Endothelial cell of umbilical vein (primary cell): Measurements from ENCODE around the gene C12orf57. TPM values are rescaled to one million over a fixed set of nuclear protein-coding genes. Genes with fewer than 3 reads are reported as not detected.

Experiments used
- BruUV-seq: library from RNA; stranded (reverse); fragments of 400-500 nt; replicated peaks from 2 replicates; lab custom pipeline; 2021; lab: Mats Ljungman, UMichigan
- CTCF ChIA-PET: fragments of 300-600, 350-600 bp; sonication (Branson Sonifier 250); formaldehyde crosslinking; loops from one replicate; lab custom pipeline; 2021; ENCODE audit warnings: antibody characterized with exemption, inconsistent platforms; lab: Charles Lee
- POLR2A ChIA-PET: fragments of 300-600, 350-600 bp; sonication (Branson Sonifier 250); formaldehyde crosslinking; loops from one replicate; lab custom pipeline; 2021; ENCODE audit warnings: antibody characterized with exemption, inconsistent platforms; lab: Charles Lee
- DNase-seq: peaks from one replicate; pipeline ENCODE4 v3.0.0-alpha.2; 2011; ENCODE audit warnings: low read depth, low spot score
- FAIRE-seq: peaks from 2 replicates; lab custom pipeline; 2011; peaks lifted over from hg19 to GRCh38; lab: Jason Lieb, UNC
- H2AFZ ChIP-seq: 2 replicates; pipeline ENCODE4 v1.6.0; 2012; ENCODE audit warnings: low read depth, low read length, control low read depth, inconsistent platforms
- H3K27ac ChIP-seq: 2 replicates; pipeline ENCODE4 v1.5.1; 2011; ENCODE audit warnings: low read depth, mild to moderate bottlenecking, control low read depth, low read length, moderate library complexity; ENCODE audit not compliant: insufficient read depth
- H3K27me3 ChIP-seq, 2 experiments: 2 replicates each; pipeline versions ENCODE4 v1.6.0 to v1.6.1; 2011; ENCODE audit warnings: low read length in 2 of 2, mixed read lengths in 1 of 2; ENCODE audit not compliant: control insufficient read depth in 2 of 2, insufficient read depth in 2 of 2
- H3K36me3 ChIP-seq, 2 experiments: 2 replicates in 1 of 2; 3 replicates in 1 of 2; pipeline ENCODE4 v1.5.1; 2011; ENCODE audit warnings: low read length in 2 of 2, mild to moderate bottlenecking in 1 of 2, moderate library complexity in 1 of 2; ENCODE audit not compliant: control insufficient read depth in 2 of 2, insufficient read depth in 2 of 2; ENCODE audit errors: extremely low read depth in 1 of 2
- H3K4me1 ChIP-seq: 3 replicates; pipeline ENCODE4 v1.5.1; 2011; ENCODE audit warnings: mild to moderate bottlenecking, low read length; ENCODE audit not compliant: control insufficient read depth, insufficient read depth; ENCODE audit errors: extremely low read depth
- H3K4me2 ChIP-seq: 2 replicates; pipeline ENCODE4 v1.6.1; 2011; ENCODE audit warnings: low read length, control low read depth, mixed read lengths; ENCODE audit not compliant: insufficient read depth
- H3K4me3 ChIP-seq, 3 experiments: fragments of 200-600 bp in 1 of 3; sonication (generic), shearing (Covaris generic) in 1 of 3; replicated peaks in 1 of 3; 2 replicates each; pipeline ENCODE4 v1.5.1; 2011 to 2016; ENCODE audit warnings: control low read depth in 3 of 3, low read length in 3 of 3, mild to moderate bottlenecking in 2 of 3, inconsistent platforms in 1 of 3, low read depth in 1 of 3, moderate library complexity in 1 of 3; ENCODE audit not compliant: insufficient read depth in 1 of 3
- H3K79me2 ChIP-seq: 2 replicates; pipeline ENCODE4 v1.6.0; 2012; ENCODE audit warnings: low read length, inconsistent platforms; ENCODE audit not compliant: control insufficient read depth, insufficient read depth
- H3K9ac ChIP-seq: replicated peaks from 2 replicates; pipeline ENCODE3; 2011; ENCODE audit warnings: low read length, control low read depth; ENCODE audit not compliant: insufficient read depth; ENCODE audit errors: extremely low read depth
- H3K9me1 ChIP-seq: replicated peaks from 3 replicates; pipeline ENCODE4 v1.6.0; 2011; ENCODE audit warnings: mild to moderate bottlenecking, low read length; ENCODE audit not compliant: control insufficient read depth, insufficient read depth; ENCODE audit errors: extremely low read depth
- H3K9me3 ChIP-seq: replicated peaks from 2 replicates; pipeline ENCODE4 v1.5.1; 2012; ENCODE audit warnings: low read length, inconsistent platforms; ENCODE audit not compliant: control insufficient read depth, insufficient read depth
- H4K20me1 ChIP-seq: replicated peaks from 2 replicates; pipeline ENCODE3; 2011; ENCODE audit warnings: mild to moderate bottlenecking, low read length; ENCODE audit not compliant: control insufficient read depth, insufficient read depth; ENCODE audit errors: extremely low read depth
- FOS ChIP-seq: IDR thresholded peaks from 2 replicates; pipeline ENCODE4 v1.6.1; 2011; ENCODE audit warnings: mild to moderate bottlenecking, low read length, moderate library complexity, borderline replicate concordance; ENCODE audit not compliant: insufficient read depth
- JUN ChIP-seq: IDR thresholded peaks from 2 replicates; pipeline ENCODE4 v1.6.1; 2011; ENCODE audit warnings: borderline replicate concordance, low read depth; ENCODE audit not compliant: insufficient read length, insufficient read depth
- MYC ChIP-seq: IDR thresholded peaks from one replicate; pipeline ENCODE4 v1.6.1; 2011; ENCODE audit warnings: mild to moderate bottlenecking, low read depth, low read length
- POLR2A ChIP-seq: IDR thresholded peaks from 2 replicates; pipeline ENCODE4 v1.6.1; 2012; ENCODE audit warnings: low read depth, mild to moderate bottlenecking, control low read depth, low read length
- dilution Hi-C: fragments of 300-500 bp; cut with MboI; formaldehyde crosslinking; loops from one replicate; pipeline ENCODE4 v1.15.0; 2019; ENCODE audit warnings: low sequenced_read_pairs; ENCODE audit not compliant: extremely low pct_ligation_motif_present
- intact Hi-C: fragments of 100-400 bp; cut with micrococcal nuclease; formaldehyde crosslinking; loops from one replicate; pipeline ENCODE4 v1.10.0; 2022
- polyA plus RNA-seq, 4 experiments: library from polyadenylated mRNA; depleted of rRNA in 3 of 4; stranded (reverse) in 3 of 4; unstranded in 1 of 4; fragments of >200 nt; gene quantifications; 2 replicates each; pipeline versions ENCODE4 v1.2.1 to v1.2.3, GENCODE V29; 2011 to 2012; ENCODE audit warnings: missing spikeins in 1 of 4
- total RNA-seq: library from RNA; stranded (reverse); gene quantifications from 2 replicates; pipeline ENCODE4 v1.2.3, GENCODE V29; 2021
- TF ChIP-seq, protein P1 (sequence below): IDR thresholded peaks from 2 replicates; pipeline ENCODE4 v1.6.1; 2011; ENCODE audit not compliant: insufficient read depth, insufficient read length
- TF ChIP-seq, protein P2 (sequence below), 2 donors: IDR thresholded peaks; 1 replicate in 1 of 2; 2 replicates in 1 of 2; pipeline ENCODE4 v1.5.1; 2011; ENCODE audit warnings: low read length in 2 of 2, mild to moderate bottlenecking in 2 of 2, moderate library complexity in 2 of 2, control low read depth in 1 of 2, inconsistent platforms in 1 of 2, low read depth in 1 of 2; ENCODE audit not compliant: insufficient read depth in 1 of 2; ENCODE audit errors: extremely low read depth in 1 of 2

Gene C12orf57
- total and polyA plus RNA-seq, 2 donors (not counting 3 experiments of a cell fraction or from before 2014, with no cell fraction given): 167 to 729 TPM

DNA sequence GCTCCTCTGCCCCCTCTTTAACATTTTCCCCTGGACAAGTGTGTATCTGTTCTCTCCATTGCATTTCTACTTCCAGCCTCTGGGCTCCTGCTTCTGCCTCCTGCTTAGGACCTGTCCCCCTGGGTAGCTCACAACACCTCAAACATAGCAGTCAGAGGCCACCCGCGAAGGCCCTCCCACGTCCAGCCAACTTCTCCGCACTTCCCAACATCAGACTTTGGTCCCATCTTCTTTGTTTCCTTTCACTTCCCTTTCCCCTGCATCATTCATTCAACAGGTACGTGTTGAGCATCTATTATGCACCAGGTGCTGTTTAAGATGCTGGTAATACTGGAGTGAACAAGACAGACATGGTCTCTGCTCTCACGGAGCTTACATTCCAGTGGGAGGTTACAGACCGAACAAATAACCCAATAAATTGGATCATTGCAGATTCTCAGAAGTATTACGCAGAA, 3.1 kb downstream of the C12orf57 start:
- no peaks in the 10 kb centered on the region for H4K20me1 ChIP-seq
- no peaks in the 10 kb centered on the region for H3K9me1 ChIP-seq
- intact Hi-C loops: no loop called here
- BruUV-seq: no TSS peak
- no peak overlapping the region for H3K4me3 ChIP-seq
- no peaks in the 10 kb centered on the region for H3K27me3 ChIP-seq
- no peaks in the 10 kb centered on the region for H3K36me3 ChIP-seq
- dilution Hi-C loops: no loop called here
- ChIA-PET CTCF (interaction anchor here (1.0 to 6.0 kb wide), 4 partner anchors 18 to 164 kb away, joined by 6 to 124 read pairs (median 43); partner anchors contain the start of gene C1RL), POLR2A (interaction anchor here (0.6 kb wide), 1 partner anchor 80 kb away, joined by 6 read pairs; no protein-coding TSS in a partner anchor)
- H3K9ac ChIP-seq: no peak overlapping the region
- DNase-seq: no peak
- TF ChIP-seq FOS: no peak
- TF ChIP-seq, protein P1, sequence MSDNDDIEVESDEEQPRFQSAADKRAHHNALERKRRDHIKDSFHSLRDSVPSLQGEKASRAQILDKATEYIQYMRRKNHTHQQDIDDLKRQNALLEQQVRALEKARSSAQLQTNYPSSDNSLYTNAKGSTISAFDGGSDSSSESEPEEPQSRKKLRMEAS: no peak
- TF ChIP-seq MYC: no peak
- TF ChIP-seq, protein P2, sequence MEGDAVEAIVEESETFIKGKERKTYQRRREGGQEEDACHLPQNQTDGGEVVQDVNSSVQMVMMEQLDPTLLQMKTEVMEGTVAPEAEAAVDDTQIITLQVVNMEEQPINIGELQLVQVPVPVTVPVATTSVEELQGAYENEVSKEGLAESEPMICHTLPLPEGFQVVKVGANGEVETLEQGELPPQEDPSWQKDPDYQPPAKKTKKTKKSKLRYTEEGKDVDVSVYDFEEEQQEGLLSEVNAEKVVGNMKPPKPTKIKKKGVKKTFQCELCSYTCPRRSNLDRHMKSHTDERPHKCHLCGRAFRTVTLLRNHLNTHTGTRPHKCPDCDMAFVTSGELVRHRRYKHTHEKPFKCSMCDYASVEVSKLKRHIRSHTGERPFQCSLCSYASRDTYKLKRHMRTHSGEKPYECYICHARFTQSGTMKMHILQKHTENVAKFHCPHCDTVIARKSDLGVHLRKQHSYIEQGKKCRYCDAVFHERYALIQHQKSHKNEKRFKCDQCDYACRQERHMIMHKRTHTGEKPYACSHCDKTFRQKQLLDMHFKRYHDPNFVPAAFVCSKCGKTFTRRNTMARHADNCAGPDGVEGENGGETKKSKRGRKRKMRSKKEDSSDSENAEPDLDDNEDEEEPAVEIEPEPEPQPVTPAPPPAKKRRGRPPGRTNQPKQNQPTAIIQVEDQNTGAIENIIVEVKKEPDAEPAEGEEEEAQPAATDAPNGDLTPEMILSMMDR (IDR thresholded peaks at IDR 0.05; ENCODE audit: extremely low read depth in 1 of 2, insufficient read depth in 1 of 2, low read depth in 1 of 2, low read length in 2 of 2): no peak
- TF ChIP-seq POLR2A: no peak
- TF ChIP-seq JUN: no peak
- no peak overlapping the region for H3K27ac ChIP-seq
- no peak overlapping the region for H3K4me2 ChIP-seq
- no peaks in the 10 kb centered on the region for H3K79me2 ChIP-seq
- no peak for FAIRE-seq
- peaks cover 15% of the 10 kb centered on the region for H3K4me1 ChIP-seq
- H2AFZ ChIP-seq: no peak overlapping the region
- H3K9me3 ChIP-seq: no peaks in the 10 kb centered on the region
